ENCODE data around the gene ARHGEF10L. TPM values are rescaled to one million over a fixed set of nuclear protein-coding genes. Genes with fewer than 3 reads are reported as not detected.

ARHGEF10L gene
- polyA plus RNA-seq, 1 donor (not counting 4 experiments of a cell fraction or from before 2014, with no cell fraction given): 2.4 TPM

- TF ChIP-seq EZH2 (IDR thresholded peaks at IDR 0.05; ENCODE audit: low read length): no peak
- TF ChIP-seq, protein P1, sequence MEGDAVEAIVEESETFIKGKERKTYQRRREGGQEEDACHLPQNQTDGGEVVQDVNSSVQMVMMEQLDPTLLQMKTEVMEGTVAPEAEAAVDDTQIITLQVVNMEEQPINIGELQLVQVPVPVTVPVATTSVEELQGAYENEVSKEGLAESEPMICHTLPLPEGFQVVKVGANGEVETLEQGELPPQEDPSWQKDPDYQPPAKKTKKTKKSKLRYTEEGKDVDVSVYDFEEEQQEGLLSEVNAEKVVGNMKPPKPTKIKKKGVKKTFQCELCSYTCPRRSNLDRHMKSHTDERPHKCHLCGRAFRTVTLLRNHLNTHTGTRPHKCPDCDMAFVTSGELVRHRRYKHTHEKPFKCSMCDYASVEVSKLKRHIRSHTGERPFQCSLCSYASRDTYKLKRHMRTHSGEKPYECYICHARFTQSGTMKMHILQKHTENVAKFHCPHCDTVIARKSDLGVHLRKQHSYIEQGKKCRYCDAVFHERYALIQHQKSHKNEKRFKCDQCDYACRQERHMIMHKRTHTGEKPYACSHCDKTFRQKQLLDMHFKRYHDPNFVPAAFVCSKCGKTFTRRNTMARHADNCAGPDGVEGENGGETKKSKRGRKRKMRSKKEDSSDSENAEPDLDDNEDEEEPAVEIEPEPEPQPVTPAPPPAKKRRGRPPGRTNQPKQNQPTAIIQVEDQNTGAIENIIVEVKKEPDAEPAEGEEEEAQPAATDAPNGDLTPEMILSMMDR (optimal IDR thresholded peaks at IDR 0.05 in 1 of 3, IDR thresholded peaks at IDR 0.05 in 1 of 3, conservative IDR thresholded peaks at IDR 0.05 in 1 of 3; ENCODE audit: extremely low read depth in 1 of 3, insufficient read depth in 2 of 3, low read length in 3 of 3): no peak
- H3K4me1 ChIP-seq (ENCODE audit: control insufficient read depth, extremely low read depth, insufficient read depth, low read length): peaks cover 35% of the 10 kb centered on the region
- H3K9ac ChIP-seq (ENCODE audit: control insufficient read depth, extremely low read depth, insufficient read depth, low read length): no peak overlapping the region
- H2AFZ ChIP-seq (ENCODE audit: control insufficient read depth, low read length): no peak overlapping the region
- H3K4me3 ChIP-seq (ENCODE audit: control insufficient read depth in 2 of 3, extremely low read depth in 1 of 3, insufficient read depth in 2 of 3, low read depth in 1 of 3, low read length in 3 of 3): no peak overlapping the region
- dilution Hi-C loops (cut with MboI; ENCODE audit: extremely low pct_ligation_motif_present, low sequenced_read_pairs): no loop called here
- H3K36me3 ChIP-seq (ENCODE audit: control insufficient read depth in 2 of 2, extremely low read depth in 1 of 2, insufficient read depth in 2 of 2, low read length in 2 of 2): no peaks in the 10 kb centered on the region
- H3K27ac ChIP-seq (ENCODE audit: control insufficient read depth, insufficient read depth, low read length): no peak overlapping the region
- DNase-seq (ENCODE audit: low read depth, low spot score) (no peak), FAIRE-seq (no peak)
- no peaks in the 10 kb centered on the region for H3K9me3 ChIP-seq (ENCODE audit: control insufficient read depth, low read depth, low read length)
- H3K79me2 ChIP-seq (ENCODE audit: control insufficient read depth, insufficient read depth, low read length): no peaks in the 10 kb centered on the region
- no peaks in the 10 kb centered on the region for H3K9me1 ChIP-seq (ENCODE audit: control insufficient read depth, extremely low read depth, insufficient read depth, low read length)
- H3K4me2 ChIP-seq (ENCODE audit: control insufficient read depth, extremely low read depth, insufficient read depth, low read depth, low read length): no peak overlapping the region
- no peaks in the 10 kb centered on the region for H4K20me1 ChIP-seq (ENCODE audit: control insufficient read depth, extremely low read depth, insufficient read depth, low read length)
- H3K27me3 ChIP-seq (ENCODE audit: control insufficient read depth, extremely low read depth, insufficient read depth, low read length): no peaks in the 10 kb centered on the region
Measured at GRCh38 chr1:17680308-17680707, 140.8 kb downstream of the ARHGEF10L start.

DNA sequence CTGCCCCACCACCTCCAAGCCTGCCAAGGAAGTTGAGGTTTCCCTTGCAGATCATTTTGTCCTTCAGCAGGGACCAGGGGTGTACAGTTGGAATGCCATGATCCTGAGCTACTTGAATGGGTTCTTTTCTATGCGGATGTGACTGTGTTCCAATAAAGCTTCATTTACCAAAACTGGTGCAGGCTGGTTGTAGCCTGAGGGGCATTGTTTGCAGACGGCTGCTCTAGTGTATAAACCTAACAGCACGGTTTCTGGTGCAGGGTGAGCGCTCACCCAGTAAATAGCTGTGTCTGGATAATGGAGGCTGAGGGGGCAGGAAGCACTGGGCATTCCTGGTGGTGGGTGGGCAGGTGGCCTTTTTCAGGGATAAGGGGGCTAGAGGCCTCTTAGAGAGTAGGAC is 142.9 kb downstream of the ARHGEF10L start:
- dilution Hi-C loops (cut with MboI; ENCODE audit: extremely low pct_ligation_motif_present, low sequenced_read_pairs): no loop called here
- H3K4me3 ChIP-seq (ENCODE audit: control insufficient read depth in 2 of 3, extremely low read depth in 1 of 3, insufficient read depth in 2 of 3, low read depth in 1 of 3, low read length in 3 of 3): no peak overlapping the region
- peak overlapping the region; percentile 25 for H3K4me2 ChIP-seq (ENCODE audit: control insufficient read depth, extremely low read depth, insufficient read depth, low read depth, low read length)
- no peaks in the 10 kb centered on the region for H3K79me2 ChIP-seq (ENCODE audit: control insufficient read depth, insufficient read depth, low read length)
- no peak for TF ChIP-seq EZH2 (IDR thresholded peaks at IDR 0.05; ENCODE audit: low read length)
- TF ChIP-seq, protein P1 (optimal IDR thresholded peaks at IDR 0.05 in 1 of 3, IDR thresholded peaks at IDR 0.05 in 1 of 3, conservative IDR thresholded peaks at IDR 0.05 in 1 of 3; ENCODE audit: extremely low read depth in 1 of 3, insufficient read depth in 2 of 3, low read length in 3 of 3): no peak
- H3K27me3 ChIP-seq (ENCODE audit: control insufficient read depth, extremely low read depth, insufficient read depth, low read length): no peaks in the 10 kb centered on the region
- no peak overlapping the region for H2AFZ ChIP-seq (ENCODE audit: control insufficient read depth, low read length)
- H3K9ac ChIP-seq (ENCODE audit: control insufficient read depth, extremely low read depth, insufficient read depth, low read length): no peak overlapping the region
- H3K4me1 ChIP-seq (ENCODE audit: control insufficient read depth, extremely low read depth, insufficient read depth, low read length): peaks cover 35% of the 10 kb centered on the region
- H3K9me1 ChIP-seq (ENCODE audit: control insufficient read depth, extremely low read depth, insufficient read depth, low read length): no peaks in the 10 kb centered on the region
- H4K20me1 ChIP-seq (ENCODE audit: control insufficient read depth, extremely low read depth, insufficient read depth, low read length): no peaks in the 10 kb centered on the region
- peak; percentile 76 for FAIRE-seq
- H3K27ac ChIP-seq (ENCODE audit: control insufficient read depth, insufficient read depth, low read length): no peak overlapping the region
- no peak for DNase-seq (ENCODE audit: low read depth, low spot score)
- peaks cover 0 to 1% of the 10 kb centered on the region in 2 experiments for H3K36me3 ChIP-seq (ENCODE audit: control insufficient read depth in 2 of 2, extremely low read depth in 1 of 2, insufficient read depth in 2 of 2, low read length in 2 of 2)
- H3K9me3 ChIP-seq (ENCODE audit: control insufficient read depth, low read depth, low read length): no peaks in the 10 kb centered on the region

Data from keratinocyte (primary cell).